Neural cell (in vitro differentiated cells): ENCODE results near the gene SREK1IP1. TPM values are rescaled to one million over a fixed set of nuclear protein-coding genes. Genes with fewer than 3 reads are reported as not detected.

Experiments
- H2AFZ ChIP-seq: fragments of 200-600, 300-800 bp; sonication (generic), shearing (Covaris generic); 2 replicates; pipeline ENCODE4 v1.6.0; 2014; ENCODE audit warnings: low read depth, mild to moderate bottlenecking, antibody characterized with exemption, low read length, moderate library complexity
- H3F3A ChIP-seq: fragments of 200-600 bp; shearing (Covaris generic); 2 replicates; pipeline ENCODE4 v1.6.1; 2016; ENCODE audit warnings: mild to moderate bottlenecking, moderate library complexity, mixed read lengths, antibody characterized with exemption, low read length; ENCODE audit not compliant: insufficient read depth, poor library complexity, severe bottlenecking
- H3K27ac ChIP-seq: fragments of 200-600, 300-800 bp; sonication (generic), shearing (Covaris generic); 2 replicates; pipeline ENCODE4 v1.5.1; 2014; ENCODE audit warnings: mild to moderate bottlenecking, low read length, moderate library complexity
- H3K27me3 ChIP-seq: fragments of 300-800, 200-600 bp; sonication (generic), shearing (Covaris generic); 2 replicates; pipeline ENCODE4 v1.6.0; 2014; ENCODE audit warnings: mild to moderate bottlenecking, low read depth, low read length, moderate library complexity; ENCODE audit not compliant: insufficient read depth
- H3K36me3 ChIP-seq: fragments of 300-800, 200-600 bp; sonication (generic), shearing (Covaris generic); 2 replicates; pipeline ENCODE4 v1.5.1; 2014; ENCODE audit warnings: mild to moderate bottlenecking, antibody characterized with exemption, low read length, moderate library complexity; ENCODE audit not compliant: insufficient read depth
- H3K4me2 ChIP-seq: fragments of 300-800, 200-600 bp; sonication (generic), shearing (Covaris generic); 2 replicates; pipeline ENCODE4 v1.6.0; 2014; ENCODE audit warnings: mild to moderate bottlenecking, low read length
- H3K4me3 ChIP-seq: fragments of 300-800, 200-600 bp; sonication (generic), shearing (Covaris generic); 2 replicates; pipeline ENCODE4 v1.5.1; 2014; ENCODE audit warnings: mild to moderate bottlenecking, low read length, moderate library complexity
- H3K79me2 ChIP-seq: fragments of 200-600 bp; shearing (Covaris generic); replicated peaks from 2 replicates; pipeline ENCODE4 v1.6.0; 2014; ENCODE audit warnings: mild to moderate bottlenecking, low read length, moderate library complexity; ENCODE audit not compliant: insufficient read depth
- H3K9ac ChIP-seq: fragments of 300-800, 200-600 bp; sonication (generic), shearing (Covaris generic); 2 replicates; pipeline ENCODE4 v1.6.1; 2016; ENCODE audit warnings: mild to moderate bottlenecking, low read length, mixed read lengths
- H3K9me2 ChIP-seq: fragments of 200-600 bp; shearing (Covaris generic); 2 replicates; pipeline ENCODE4 v1.6.1; 2016; ENCODE audit warnings: mild to moderate bottlenecking, low read length, mixed read lengths; ENCODE audit not compliant: insufficient read depth
- H3K9me3 ChIP-seq: fragments of 200-600, 300-800 bp; sonication (generic), shearing (Covaris generic); 2 replicates; pipeline ENCODE4 v1.6.1; 2016; ENCODE audit warnings: mild to moderate bottlenecking, mixed run types, low read length, moderate library complexity, mixed read lengths
- H4K20me1 ChIP-seq: fragments of 200-600 bp; shearing (Covaris generic); 2 replicates; pipeline ENCODE4 v1.6.1; 2016; ENCODE audit warnings: mild to moderate bottlenecking, mixed run types; ENCODE audit not compliant: insufficient read depth
- CTCF ChIP-seq: fragments of 450-650 bp; IDR thresholded peaks from 2 replicates; pipeline ENCODE4 v1.5.1; 2014; ENCODE audit warnings: antibody characterized with exemption, mild to moderate bottlenecking, moderate library complexity; ENCODE audit not compliant: poor library complexity, severe bottlenecking
- EP300 ChIP-seq: fragments of 450-650 bp; conservative IDR thresholded peaks from 2 replicates; pipeline ENCODE4 v1.6.1; 2014; ENCODE audit warnings: antibody characterized with exemption, mild to moderate bottlenecking, moderate library complexity; ENCODE audit not compliant: poor library complexity, severe bottlenecking
- EZH2 ChIP-seq: fragments of 200-600, 300-800 bp; shearing (Covaris generic), sonication (generic); IDR thresholded peaks from 2 replicates; pipeline ENCODE4 v1.6.1; 2014; ENCODE audit warnings: antibody characterized with exemption, low read length, borderline replicate concordance, mild to moderate bottlenecking; ENCODE audit not compliant: insufficient read depth, poor library complexity, severe bottlenecking
- MXI1 ChIP-seq: fragments of 450-650 bp; conservative IDR thresholded peaks from 2 replicates; pipeline ENCODE4 v1.6.1; 2014; ENCODE audit warnings: antibody characterized with exemption, mild to moderate bottlenecking; ENCODE audit not compliant: poor library complexity, severe bottlenecking
- POLR2AphosphoS5 ChIP-seq: IDR thresholded peaks from 2 replicates; pipeline ENCODE4 v1.6.1; 2012
- RAD21 ChIP-seq: fragments of 450-650 bp; conservative IDR thresholded peaks from 2 replicates; pipeline ENCODE4 v1.6.1; 2014; ENCODE audit warnings: antibody characterized with exemption, mild to moderate bottlenecking, moderate library complexity
- REST ChIP-seq: IDR thresholded peaks from 2 replicates; pipeline ENCODE4 v1.6.1; 2012; ENCODE audit warnings: borderline replicate concordance
- SMC3 ChIP-seq: fragments of 450-650 bp; conservative IDR thresholded peaks from 2 replicates; pipeline ENCODE4 v1.6.1; 2014; ENCODE audit warnings: antibody characterized with exemption, mild to moderate bottlenecking, moderate library complexity; ENCODE audit not compliant: poor library complexity
- TAF1 ChIP-seq: IDR thresholded peaks from 2 replicates; pipeline ENCODE4 v1.6.1; 2012; ENCODE audit warnings: low read depth
- polyA plus RNA-seq: library from polyadenylated mRNA; depleted of rRNA; stranded (reverse); fragments of >200 nt; gene quantifications from 2 replicates; pipeline ENCODE4 v1.2.3, GENCODE V29; 2014

SREK1IP1 gene
- polyA plus RNA-seq, 1 donor from 2014 or later: 23.5 TPM

DNA sequence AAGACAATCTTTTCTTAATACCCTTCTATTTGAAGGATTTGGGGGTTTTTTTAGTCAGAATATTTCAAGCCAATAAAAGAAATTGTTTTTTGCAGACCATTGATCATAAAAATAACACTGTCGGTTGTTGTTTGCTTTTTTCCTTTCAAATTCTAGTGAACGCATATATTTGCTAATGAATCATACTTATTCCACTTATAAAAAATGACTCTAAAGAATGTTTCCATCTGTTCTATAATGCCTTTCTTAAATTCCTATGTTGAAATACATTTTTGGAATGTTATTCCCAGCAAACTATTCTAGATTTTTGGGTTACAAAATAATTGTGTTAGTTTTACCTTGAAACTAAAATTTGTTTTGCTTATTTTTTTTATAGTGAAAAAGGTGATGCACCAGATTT, 32.4 kb upstream of the SREK1IP1 start:
- Histone ChIP-seq H3K27ac (no peak overlapping the region), H2AFZ (no peak overlapping the region), H3K79me2 (no peaks in the 10 kb centered on the region), H3K4me2 (no peak overlapping the region), H3K9ac (no peak overlapping the region), H3K36me3 (no peaks in the 10 kb centered on the region), H3K4me3 (no peak overlapping the region), H3K9me3 (no peaks in the 10 kb centered on the region), H3K9me2 (no peaks in the 10 kb centered on the region), H3F3A (no peaks in the 10 kb centered on the region), H4K20me1 (no peaks in the 10 kb centered on the region), H3K27me3 (no peaks in the 10 kb centered on the region)
- no peak for TF ChIP-seq MXI1
- no peak for TF ChIP-seq REST
- no peak for TF ChIP-seq RAD21
- no peak for TF ChIP-seq TAF1
- no peak for TF ChIP-seq SMC3
- TF ChIP-seq POLR2AphosphoS5: no peak
- no peak for TF ChIP-seq EP300
- TF ChIP-seq EZH2: no peak

DNA sequence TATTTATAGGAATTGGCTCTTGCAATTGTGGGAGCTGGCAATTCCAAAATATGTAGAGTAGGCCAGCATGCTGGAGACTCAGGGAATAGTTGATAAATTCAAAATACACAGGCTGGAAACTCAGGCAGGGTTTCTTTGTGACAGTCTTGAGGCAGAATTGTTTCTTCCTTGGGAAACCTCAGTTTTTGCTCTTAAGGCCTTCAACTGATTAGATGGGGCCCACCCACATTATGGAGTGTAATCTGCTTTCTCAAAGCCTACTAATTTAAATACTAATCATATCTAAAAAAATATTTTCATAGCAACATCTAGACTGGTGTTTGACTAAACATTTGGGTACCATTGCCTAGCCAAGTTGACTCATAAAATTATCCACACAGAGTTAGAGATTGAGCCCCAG, 27.8 kb upstream of the SREK1IP1 start:
- no peaks in the 10 kb centered on the region for H3K9me2 ChIP-seq
- H3F3A ChIP-seq: no peaks in the 10 kb centered on the region
- H3K4me3 ChIP-seq: no peak overlapping the region
- H3K36me3 ChIP-seq: no peaks in the 10 kb centered on the region
- H3K27ac ChIP-seq: no peak overlapping the region
- H3K9me3 ChIP-seq: no peaks in the 10 kb centered on the region
- no peak for TF ChIP-seq POLR2AphosphoS5
- no peak for TF ChIP-seq EP300
- TF ChIP-seq CTCF: no peak
- no peak for TF ChIP-seq TAF1
- no peak for TF ChIP-seq EZH2
- no peak for TF ChIP-seq REST
- no peak for TF ChIP-seq RAD21
- no peak for TF ChIP-seq SMC3
- no peak for TF ChIP-seq MXI1
- H3K79me2 ChIP-seq: no peaks in the 10 kb centered on the region
- no peak overlapping the region for H2AFZ ChIP-seq
- H3K9ac ChIP-seq: no peak overlapping the region
- H3K4me2 ChIP-seq: no peak overlapping the region
- H4K20me1 ChIP-seq: no peaks in the 10 kb centered on the region
- no peaks in the 10 kb centered on the region for H3K27me3 ChIP-seq
